Measurements from ENCODE around the gene EFNB3.

GRCh38 chr17:7719661-7720060 is 14.7 kb downstream of the EFNB3 start:
- TF ChIP-seq CTCF (IDR thresholded peaks at IDR 0.05; ENCODE audit: poor library complexity, severe bottlenecking) (no peak), EZH2 (IDR thresholded peaks at IDR 0.05; ENCODE audit: borderline replicate concordance, insufficient read depth, low read length, poor library complexity, severe bottlenecking) (no peak), EP300 (conservative IDR thresholded peaks at IDR 0.05; ENCODE audit: poor library complexity, severe bottlenecking) (no peak), SMC3 (conservative IDR thresholded peaks at IDR 0.05; ENCODE audit: poor library complexity) (no peak)
